D721Med (cell line): ENCODE measurements around the gene AFTPH.

ENCODE experiments used
- DNase-seq: peaks from one replicate; pipeline ENCODE4 v3.0.0; 2011; ENCODE audit warnings: low spot score; ENCODE audit not compliant: insufficient read length
- FAIRE-seq: peaks from 2 replicates; lab custom pipeline; 2011; peaks lifted over from hg19 to GRCh38; lab: Jason Lieb, UNC
- CTCF ChIP-seq: IDR thresholded peaks from 2 replicates; pipeline ENCODE4 v1.5.1; 2012; ENCODE audit warnings: mild to moderate bottlenecking, control low read depth; ENCODE audit not compliant: insufficient read depth; ENCODE audit errors: missing control alignments

AFTPH gene

GRCh38 chr2:64615844-64616536 is 91.9 kb downstream of the AFTPH start:
- FAIRE-seq (no peak), DNase-seq (no peak)

GRCh38 chr2:64617631-64618151 is 93.6 kb downstream of the AFTPH start:
- FAIRE-seq, result no peak
- no peak for TF ChIP-seq CTCF
- DNase-seq, result peak; percentile 39

More at GRCh38 chr2:64615844-64616536, 91.9 kb downstream of the AFTPH start:
- no peak for TF ChIP-seq CTCF

- no peak for TF ChIP-seq CTCF
- FAIRE-seq, result no peak
- no peak for DNase-seq
Measured at GRCh38 chr2:64620661-64621060, 96.5 kb downstream of the AFTPH start.

GRCh38 chr2:64622443-64623241 is 98.5 kb downstream of the AFTPH start:
- no peak for DNase-seq
- TF ChIP-seq CTCF, result no peak
- FAIRE-seq, result no peak

- no peak for FAIRE-seq
- DNase-seq, result no peak
- TF ChIP-seq CTCF, result no peak
Measured at GRCh38 chr2:64623242-64623850, 99.2 kb downstream of the AFTPH start.

- FAIRE-seq, result no peak
- no peak for TF ChIP-seq CTCF
- DNase-seq, result no peak
Measured at GRCh38 chr2:64624108-64624610, 100.0 kb downstream of the AFTPH start.
